ENCODE results near the gene YWHAH. TPM values are rescaled to one million over a fixed set of nuclear protein-coding genes. Genes with fewer than 3 reads are reported as not detected.

YWHAH gene
- total and polyA plus RNA-seq, 2 of the 4 experiments (the other 2 are of a cell fraction), result 147 to 173 TPM

DNA sequence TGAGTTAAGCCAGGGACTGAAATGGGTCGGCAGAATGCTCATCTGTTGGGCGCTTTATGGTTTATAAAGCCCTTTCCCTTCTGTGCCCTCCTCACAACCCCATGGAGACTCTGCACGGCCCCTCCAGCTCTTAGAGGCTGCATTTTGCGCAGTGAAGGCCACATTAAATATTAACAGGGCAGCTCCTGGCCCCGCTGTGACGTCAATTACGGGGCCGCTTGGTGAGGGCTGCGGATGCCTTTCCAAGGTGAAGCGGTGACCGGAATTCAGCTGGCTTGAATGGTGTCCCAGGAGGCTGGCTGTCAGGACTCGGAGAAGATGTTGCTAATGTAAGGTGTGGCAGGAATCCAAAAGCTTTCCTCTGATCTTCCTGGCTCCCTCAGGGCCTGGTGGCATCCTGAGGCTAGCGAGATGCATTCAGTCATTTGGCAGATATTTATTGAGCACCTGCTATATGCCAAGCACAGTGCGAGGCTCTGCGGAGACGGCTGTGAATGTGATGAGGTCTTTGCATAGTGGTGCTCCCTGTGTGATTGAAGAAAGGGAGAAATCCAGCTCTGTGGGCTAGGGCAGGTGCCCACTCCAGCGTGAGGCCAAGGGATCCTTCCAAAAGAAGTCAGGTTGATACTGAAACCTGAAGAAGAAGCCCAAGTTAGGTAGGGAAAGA is 10.4 kb upstream of the YWHAH start:
- Histone ChIP-seq H3K18ac (ENCODE audit: low read depth, low read length) (no peak overlapping the region), H2AK9ac (replicated peaks; ENCODE audit: low read depth, low read length, poor library complexity) (no peak overlapping the region), H3K4me3 (ENCODE audit: insufficient read depth, low read depth, low read length) (no peak overlapping the region), H4K20me1 (ENCODE audit: insufficient read depth, low read length) (no peaks in the 10 kb centered on the region), H3K14ac (replicated peaks; ENCODE audit: low read depth, low read length) (no peak overlapping the region), H3K79me1 (ENCODE audit: low read depth in 1 of 2, low read length in 2 of 2) (no peaks in the 10 kb centered on the region), H2BK5ac (ENCODE audit: low read depth, low read length, poor library complexity, severe bottlenecking) (no peak overlapping the region), H3K4me2 (ENCODE audit: low read depth, low read length) (no peak overlapping the region), H3K36me3 (ENCODE audit: control insufficient read depth, insufficient read depth, low read length) (no peaks in the 10 kb centered on the region), H4K91ac (ENCODE audit: insufficient read depth, low read depth, low read length) (no peak overlapping the region), H3K9me1 (ENCODE audit: insufficient read depth, low read length) (no peaks in the 10 kb centered on the region), H3K9me3 (ENCODE audit: control insufficient read depth, insufficient read depth, low read length) (no peaks in the 10 kb centered on the region), H4K8ac (ENCODE audit: low read depth in 2 of 2, low read length in 2 of 2) (no peak overlapping the region), H3K23ac (ENCODE audit: low read depth, low read length) (no peak overlapping the region), H3K9ac (ENCODE audit: low read depth, low read length) (no peak overlapping the region), H2BK120ac (ENCODE audit: low read depth, low read length) (no peak overlapping the region), H2AK5ac (ENCODE audit: low read depth, low read length) (no peak overlapping the region), H3K27ac (ENCODE audit: insufficient read depth, low read length) (no peak overlapping the region), H3K4ac (ENCODE audit: low read depth, low read length) (no peak overlapping the region), H3K27me3 (ENCODE audit: control insufficient read depth, insufficient read depth, low read length) (peaks cover 16% of the 10 kb centered on the region), H2BK15ac (ENCODE audit: low read depth, low read length) (no peak overlapping the region), H3K4me1 (ENCODE audit: control insufficient read depth, insufficient read depth, low read length) (no peaks in the 10 kb centered on the region), H3K56ac (ENCODE audit: extremely low read depth, insufficient read depth, low read length) (no peak overlapping the region), H2AFZ (replicated peaks; ENCODE audit: low read length, poor library complexity) (no peak overlapping the region), H2BK20ac (ENCODE audit: low read depth, low read length) (no peak overlapping the region), H4K5ac (ENCODE audit: low read depth, low read length) (no peak overlapping the region)
- DNase-seq, result no peak
- CTCF ChIA-PET, result no interaction called here
- WGBS, 2 experiments (ENCODE audit: extremely low coverage in 2 of 2, insufficient read length in 1 of 2), result 87% methylated on average over 13 of the region's 17 CpGs; no CpG with 5 or more reads in 1 of the 2 experiments
- POLR2A ChIA-PET (ENCODE audit: unreplicated experiment), result no interaction called here
- no peak for ATAC-seq (ENCODE audit: low read depth)
- TF ChIP-seq, protein P1, sequence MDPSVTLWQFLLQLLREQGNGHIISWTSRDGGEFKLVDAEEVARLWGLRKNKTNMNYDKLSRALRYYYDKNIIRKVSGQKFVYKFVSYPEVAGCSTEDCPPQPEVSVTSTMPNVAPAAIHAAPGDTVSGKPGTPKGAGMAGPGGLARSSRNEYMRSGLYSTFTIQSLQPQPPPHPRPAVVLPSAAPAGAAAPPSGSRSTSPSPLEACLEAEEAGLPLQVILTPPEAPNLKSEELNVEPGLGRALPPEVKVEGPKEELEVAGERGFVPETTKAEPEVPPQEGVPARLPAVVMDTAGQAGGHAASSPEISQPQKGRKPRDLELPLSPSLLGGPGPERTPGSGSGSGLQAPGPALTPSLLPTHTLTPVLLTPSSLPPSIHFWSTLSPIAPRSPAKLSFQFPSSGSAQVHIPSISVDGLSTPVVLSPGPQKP (IDR thresholded peaks at IDR 0.05; ENCODE audit: borderline replicate concordance, low read depth, low read length), result no peak
- no peak for TF ChIP-seq RAD21 (IDR thresholded peaks at IDR 0.05; ENCODE audit: low read length)
- no peak for TF ChIP-seq POLR2A (IDR thresholded peaks at IDR 0.05; ENCODE audit: low read depth, low read length)
- TF ChIP-seq MXI1 (IDR thresholded peaks at IDR 0.05; ENCODE audit: borderline replicate concordance, low read depth, low read length), result no peak
- no peak for TF ChIP-seq CHD1 (IDR thresholded peaks at IDR 0.05; ENCODE audit: low read depth, low read length)
- intact Hi-C loops (cut with micrococcal nuclease), result no loop called here
- dilution Hi-C loops (cut with HindIII; ENCODE audit: low sequenced_read_pairs, unreplicated experiment), result no loop called here
- BruUV-seq (replicated peaks), result no TSS peak
- in situ Hi-C loops (cut with MboI; ENCODE audit: low sequenced_read_pairs), result no loop called here
